HG03175 (cell line): ENCODE data around the gene PTCHD1.

Experiments used
- ATAC-seq: cut with Tn5 transposase; IDR thresholded peaks from one replicate; pipeline ENCODE4 v1.9.1; 2021; ENCODE audit warnings: mild to moderate bottlenecking, moderate library complexity; ENCODE audit not compliant: unreplicated experiment

PTCHD1 gene

GRCh38 chrX:23344904-23345271, 10.2 kb downstream of the PTCHD1 start:
- no peak for ATAC-seq

- ATAC-seq = no peak
These were observed 21.5 kb downstream of the PTCHD1 start for GRCh38 chrX:23356189-23356588.

- ATAC-seq = no peak
These were observed 29.8 kb downstream of the PTCHD1 start for GRCh38 chrX:23364416-23364815.

- ATAC-seq = no peak
These were observed 30.9 kb downstream of the PTCHD1 start for GRCh38 chrX:23365541-23365940.

GRCh38 chrX:23366914-23367313, 32.3 kb downstream of the PTCHD1 start:
- no peak for ATAC-seq

- ATAC-seq = no peak
These were observed 34.4 kb downstream of the PTCHD1 start for GRCh38 chrX:23369027-23369426.

GRCh38 chrX:23372220-23372902, 37.7 kb downstream of the PTCHD1 start:
- no peak for ATAC-seq

- ATAC-seq = no peak
These were observed 38.6 kb downstream of the PTCHD1 start for GRCh38 chrX:23373129-23373804.

- no peak for ATAC-seq
These were observed 39.6 kb downstream of the PTCHD1 start for GRCh38 chrX:23374291-23374690.

GRCh38 chrX:23376581-23376980, 41.9 kb downstream of the PTCHD1 start:
- no peak for ATAC-seq

- no peak for ATAC-seq
These were observed 45.9 kb downstream of the PTCHD1 start for GRCh38 chrX:23380581-23380980.

GRCh38 chrX:23381099-23382087, 46.7 kb downstream of the PTCHD1 start:
- no peak for ATAC-seq

- ATAC-seq = no peak
These were observed 47.9 kb downstream of the PTCHD1 start for GRCh38 chrX:23382572-23382971.

- ATAC-seq = no peak
These were observed 48.8 kb downstream of the PTCHD1 start for GRCh38 chrX:23383411-23383810.

- no peak for ATAC-seq
These were observed 50.6 kb downstream of the PTCHD1 start for GRCh38 chrX:23385242-23385641.

GRCh38 chrX:23386260-23386659, 51.6 kb downstream of the PTCHD1 start:
- no peak for ATAC-seq

- ATAC-seq = no peak
These were observed 52.1 kb downstream of the PTCHD1 start for GRCh38 chrX:23386726-23387125.

GRCh38 chrX:23387550-23388184, 53.0 kb downstream of the PTCHD1 start:
- no peak for ATAC-seq

GRCh38 chrX:23389196-23389792, 54.6 kb downstream of the PTCHD1 start:
- no peak for ATAC-seq

GRCh38 chrX:23390979-23391378, 56.3 kb downstream of the PTCHD1 start:
- no peak for ATAC-seq

- no peak for ATAC-seq
These were observed 57.5 kb downstream of the PTCHD1 start for GRCh38 chrX:23392195-23392594.
